Spleen (tissue), 7 donors: Measurements from ENCODE around the gene CD82.

ENCODE experiments used
- CTCF ChIP-seq, 11 experiments: fragments of 200-600 bp in 7 of 11; fragments of 450-650 bp in 4 of 11; sonication (generic) in 4 of 11; IDR thresholded peaks in 8 of 11; conservative IDR thresholded peaks in 3 of 11; 1 replicate in 7 of 11; 2 replicates in 4 of 11; pipeline versions ENCODE4 v1.4.0 to v1.8.0; 2016 to 2021; ENCODE audit warnings: antibody characterized with exemption in 11 of 11, inconsistent platforms in 4 of 11, mild to moderate bottlenecking in 1 of 11
- POLR2A ChIP-seq, 3 donors: fragments of 450-650 bp; IDR thresholded peaks; one replicate each; pipeline ENCODE4 v1.5.1; 2017; ENCODE audit warnings: antibody characterized with exemption in 3 of 3, mild to moderate bottlenecking in 1 of 3
- POLR2AphosphoS5 ChIP-seq, 3 donors: sonication (generic); formaldehyde crosslinking; IDR thresholded peaks; one replicate each; pipeline ENCODE4 v1.5.1; 2017; ENCODE audit warnings: antibody characterized with exemption in 3 of 3
- donor health status: DM: no; HTN: no; CAD: no; lungs with moderate emphysema.
- donor health status: DM: no; HTN: no; CAD: no.
- donor health status: DM: no; HTN: no; CAD: no.

GRCh38 chr11:44542372-44542771 lies 23.1 kb upstream of the CD82 start:
- TF ChIP-seq CTCF (IDR thresholded peaks at IDR 0.05 in 8 of 11, conservative IDR thresholded peaks at IDR 0.05 in 3 of 11) (no peak), POLR2AphosphoS5 (IDR thresholded peaks at IDR 0.05) (no peak), POLR2A (IDR thresholded peaks at IDR 0.05) (no peak)
